Parathyroid adenoma (tissue), 2 donors: ENCODE results near the gene ARHGEF10L.

Source experiments
- H2AFZ ChIP-seq: fragments of 300-600 bp; sonication (generic); one replicate; pipeline ENCODE4 v1.7.0; 2017; ENCODE audit warnings: antibody characterized with exemption, mild to moderate bottlenecking
- H3K27ac ChIP-seq: fragments of 300-600 bp; sonication (generic); one replicate; pipeline ENCODE4 v1.7.0; 2017
- H3K27me3 ChIP-seq: fragments of 300-600 bp; sonication (generic); one replicate; pipeline ENCODE4 v1.7.0; 2017; ENCODE audit warnings: low read length; ENCODE audit not compliant: control insufficient read depth, insufficient read depth
- H3K36me3 ChIP-seq: fragments of 300-600 bp; sonication (generic); one replicate; pipeline ENCODE4 v1.7.0; 2017; ENCODE audit warnings: low read length; ENCODE audit not compliant: control insufficient read depth, insufficient read depth
- H3K4me1 ChIP-seq: fragments of 300-600 bp; sonication (generic); one replicate; pipeline ENCODE4 v1.7.0; 2017; ENCODE audit warnings: control low read depth
- H3K4me2 ChIP-seq: fragments of 300-600 bp; sonication (generic); one replicate; pipeline ENCODE4 v1.7.0; 2017; ENCODE audit warnings: low read length
- H3K4me3 ChIP-seq: fragments of 300-600 bp; sonication (generic); one replicate; pipeline ENCODE4 v1.7.0; 2017; ENCODE audit warnings: low read depth, low read length
- H3K79me2 ChIP-seq: fragments of 300-600 bp; sonication (generic); one replicate; pipeline ENCODE4 v1.7.0; 2017; ENCODE audit warnings: control low read depth
- H3K9ac ChIP-seq: fragments of 300-600 bp; sonication (generic); one replicate; pipeline ENCODE4 v1.7.0; 2017; ENCODE audit warnings: mild to moderate bottlenecking
- H3K9me3 ChIP-seq: fragments of 300-600 bp; sonication (generic); one replicate; pipeline ENCODE4 v1.7.0; 2017; ENCODE audit warnings: low read length; ENCODE audit not compliant: control insufficient read depth
- TF ChIP-seq, protein P1 (sequence below): fragments of 300-600 bp; sonication (generic); IDR thresholded peaks from one replicate; pipeline ENCODE4 v1.7.0; 2017; ENCODE audit warnings: antibody characterized with exemption, mild to moderate bottlenecking
- donor health status: primary hyperparathyroidism.

Gene ARHGEF10L

DNA sequence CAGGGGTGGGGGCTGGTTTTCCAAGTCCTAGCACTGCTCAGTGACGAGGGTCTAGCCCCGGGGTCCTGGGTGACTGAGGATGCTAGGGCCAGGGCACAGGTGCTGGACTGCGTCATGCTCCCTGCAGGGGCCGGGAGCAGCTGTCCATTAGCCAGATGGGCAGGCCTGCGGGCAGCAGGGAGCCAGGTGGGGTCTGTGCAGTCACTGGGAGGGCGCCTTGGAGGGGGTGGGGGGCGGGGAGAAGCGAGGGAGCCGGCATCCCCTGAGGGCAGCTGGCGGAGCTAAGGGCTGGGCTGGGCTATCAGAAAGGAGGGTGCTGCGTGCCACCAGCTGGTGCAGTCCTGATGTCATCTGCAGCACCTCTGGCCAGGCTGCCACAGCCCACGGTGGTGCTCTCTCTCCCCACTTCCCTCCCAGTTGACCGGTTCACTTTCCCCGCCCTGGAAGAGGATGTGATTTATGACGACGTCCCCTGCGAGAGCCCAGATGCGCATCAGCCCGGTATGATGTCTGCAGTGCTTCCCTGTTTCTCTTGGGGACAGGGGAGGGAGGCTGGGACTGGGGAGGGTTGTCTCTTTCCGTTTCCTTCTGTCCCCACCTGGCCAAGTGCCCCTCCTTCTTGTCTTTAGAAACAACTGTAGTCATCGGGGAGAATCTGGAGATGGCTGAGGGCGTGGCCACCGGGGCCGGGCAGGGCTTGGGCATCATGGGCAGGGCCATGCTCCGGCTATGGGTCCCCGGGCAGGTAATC is 63.8 kb downstream of the ARHGEF10L start:
- no peak overlapping the region for H3K9ac ChIP-seq
- H3K9me3 ChIP-seq, result no peaks in the 10 kb centered on the region
- H2AFZ ChIP-seq, result no peak overlapping the region
- no peak overlapping the region for H3K4me2 ChIP-seq
- peaks cover 17% of the 10 kb centered on the region for H3K79me2 ChIP-seq
- no peaks in the 10 kb centered on the region for H3K36me3 ChIP-seq
- H3K4me1 ChIP-seq, result peaks cover 9% of the 10 kb centered on the region
- H3K27me3 ChIP-seq, result no peaks in the 10 kb centered on the region
- no peak overlapping the region for H3K4me3 ChIP-seq
- no peak overlapping the region for H3K27ac ChIP-seq
- TF ChIP-seq, protein P1, sequence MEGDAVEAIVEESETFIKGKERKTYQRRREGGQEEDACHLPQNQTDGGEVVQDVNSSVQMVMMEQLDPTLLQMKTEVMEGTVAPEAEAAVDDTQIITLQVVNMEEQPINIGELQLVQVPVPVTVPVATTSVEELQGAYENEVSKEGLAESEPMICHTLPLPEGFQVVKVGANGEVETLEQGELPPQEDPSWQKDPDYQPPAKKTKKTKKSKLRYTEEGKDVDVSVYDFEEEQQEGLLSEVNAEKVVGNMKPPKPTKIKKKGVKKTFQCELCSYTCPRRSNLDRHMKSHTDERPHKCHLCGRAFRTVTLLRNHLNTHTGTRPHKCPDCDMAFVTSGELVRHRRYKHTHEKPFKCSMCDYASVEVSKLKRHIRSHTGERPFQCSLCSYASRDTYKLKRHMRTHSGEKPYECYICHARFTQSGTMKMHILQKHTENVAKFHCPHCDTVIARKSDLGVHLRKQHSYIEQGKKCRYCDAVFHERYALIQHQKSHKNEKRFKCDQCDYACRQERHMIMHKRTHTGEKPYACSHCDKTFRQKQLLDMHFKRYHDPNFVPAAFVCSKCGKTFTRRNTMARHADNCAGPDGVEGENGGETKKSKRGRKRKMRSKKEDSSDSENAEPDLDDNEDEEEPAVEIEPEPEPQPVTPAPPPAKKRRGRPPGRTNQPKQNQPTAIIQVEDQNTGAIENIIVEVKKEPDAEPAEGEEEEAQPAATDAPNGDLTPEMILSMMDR, result no peak

DNA sequence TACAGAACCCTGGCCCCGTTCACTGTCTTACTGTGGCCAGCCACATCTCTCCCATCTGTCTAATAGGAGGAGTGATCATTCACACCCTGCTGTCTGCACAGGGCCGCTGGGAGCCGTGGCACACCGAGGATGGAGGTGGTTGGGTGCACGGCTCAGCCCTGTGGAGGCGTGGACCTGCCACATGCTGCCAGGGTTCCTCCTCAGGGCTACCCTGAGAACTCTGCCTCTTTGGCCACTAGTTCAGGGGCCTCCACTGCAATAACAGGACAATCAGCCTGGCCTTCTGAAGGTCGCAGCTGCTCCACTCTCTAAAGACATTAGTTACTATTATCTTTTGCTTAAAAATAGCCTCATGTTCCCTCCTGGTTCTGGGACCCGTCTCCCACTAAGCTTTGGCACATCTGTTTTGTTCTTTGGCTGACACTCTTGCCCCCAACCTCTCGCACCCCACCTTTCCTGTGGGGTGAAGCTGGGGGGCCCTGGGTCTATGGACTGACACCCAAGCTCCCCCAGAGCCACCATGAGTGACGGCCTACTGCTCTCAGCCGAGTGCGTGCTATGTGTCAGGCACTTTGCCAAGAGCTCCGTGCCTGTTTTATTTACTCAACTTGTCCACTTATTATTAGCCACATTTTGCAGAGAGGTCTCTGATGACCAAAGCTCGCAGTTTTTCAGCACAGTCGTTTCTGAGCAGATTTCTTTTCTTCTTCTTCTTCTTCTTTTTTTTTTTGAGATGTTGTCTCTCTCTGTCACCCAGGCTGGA is 66.3 kb downstream of the ARHGEF10L start:
- Histone ChIP-seq H3K4me1 (no peaks in the 10 kb centered on the region), H3K36me3 (no peaks in the 10 kb centered on the region), H3K27me3 (no peaks in the 10 kb centered on the region), H3K4me3 (no peak overlapping the region), H3K79me2 (peaks cover 13% of the 10 kb centered on the region), H3K27ac (no peak overlapping the region), H3K4me2 (no peak overlapping the region), H2AFZ (no peak overlapping the region), H3K9ac (no peak overlapping the region), H3K9me3 (no peaks in the 10 kb centered on the region)
- TF ChIP-seq, protein P1, result no peak

DNA sequence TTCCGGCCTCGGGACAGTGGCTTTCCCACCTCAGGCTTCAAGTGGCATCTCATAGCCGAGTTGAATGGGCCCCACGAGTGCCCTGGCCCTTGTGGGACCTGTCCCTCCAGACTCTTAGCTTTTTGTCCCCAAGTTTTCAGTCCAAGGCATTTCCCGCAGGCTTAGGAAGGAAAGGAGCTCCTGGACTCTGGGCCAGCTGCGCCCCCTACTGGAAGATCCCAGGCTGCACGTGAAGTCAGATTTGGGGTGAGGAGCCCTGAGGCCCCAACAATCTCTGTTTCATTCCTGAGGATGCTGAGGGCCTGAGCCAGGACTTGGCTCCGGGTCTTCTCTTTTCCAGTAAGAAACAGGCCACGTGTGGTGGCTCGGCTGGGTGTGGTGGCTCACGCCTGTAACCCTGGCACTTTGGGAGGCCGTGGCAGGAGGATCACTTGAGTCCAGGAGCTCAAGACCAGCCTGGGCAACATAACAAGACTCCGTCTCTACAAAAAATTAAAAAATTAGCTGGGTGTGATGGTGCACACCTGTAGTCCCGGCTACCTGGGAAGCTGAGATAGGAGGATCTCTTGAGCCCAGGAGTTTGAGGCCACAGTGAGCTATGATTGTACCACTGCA is 67.4 kb downstream of the ARHGEF10L start:
- no peak overlapping the region for H3K9ac ChIP-seq
- no peaks in the 10 kb centered on the region for H3K9me3 ChIP-seq
- TF ChIP-seq, protein P1, result peak; percentile 85
- no peaks in the 10 kb centered on the region for H3K27me3 ChIP-seq
- no peak overlapping the region for H3K4me2 ChIP-seq
- peaks cover 10% of the 10 kb centered on the region for H3K79me2 ChIP-seq
- no peak overlapping the region for H3K4me3 ChIP-seq
- H3K36me3 ChIP-seq, result no peaks in the 10 kb centered on the region
- no peak overlapping the region for H3K27ac ChIP-seq
- no peaks in the 10 kb centered on the region for H3K4me1 ChIP-seq
- no peak overlapping the region for H2AFZ ChIP-seq

DNA sequence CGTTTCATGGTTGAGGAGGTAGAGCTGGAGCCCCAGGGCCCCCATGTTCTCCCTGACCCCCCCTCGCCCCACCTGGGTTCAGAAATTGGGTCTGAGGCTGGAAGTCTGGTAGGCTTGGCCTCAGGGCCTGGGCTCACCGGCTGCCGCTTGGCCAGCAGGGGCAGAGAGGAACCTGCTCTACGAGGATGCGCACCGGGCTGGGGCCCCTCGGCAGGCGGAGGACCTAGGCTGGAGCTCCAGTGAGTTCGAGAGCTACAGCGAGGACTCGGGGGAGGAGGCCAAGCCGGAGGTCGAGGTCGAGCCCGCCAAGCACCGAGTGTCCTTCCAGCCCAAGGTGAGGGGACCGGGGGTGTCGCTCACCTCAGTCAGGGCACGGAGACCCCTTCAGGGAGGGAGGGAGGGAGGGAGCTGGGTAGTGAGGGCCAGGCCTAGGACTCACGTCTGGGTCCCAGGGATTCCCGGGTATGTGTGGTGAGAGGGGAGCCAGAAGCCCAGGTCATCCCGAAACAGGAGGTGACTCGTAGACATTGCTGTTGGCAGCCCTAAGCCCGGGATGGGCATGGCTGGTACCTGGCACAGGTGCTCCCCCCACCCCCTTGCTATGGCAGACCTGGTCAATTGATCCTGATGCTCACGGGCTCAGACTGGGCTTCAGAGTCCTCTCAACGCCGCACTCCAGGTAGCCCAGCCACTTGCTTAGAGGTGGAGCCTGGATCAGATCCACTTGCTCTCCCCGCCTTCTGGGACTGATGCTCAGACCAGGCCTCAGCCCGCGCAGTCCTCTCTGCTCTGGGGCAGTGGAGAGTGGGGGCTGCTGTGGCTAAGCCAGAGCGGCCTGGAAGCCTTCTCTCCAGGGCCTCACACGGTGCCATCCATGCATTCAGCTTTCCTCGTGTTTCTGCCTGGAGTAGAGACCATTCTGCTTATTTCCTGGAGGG is 68.4 kb downstream of the ARHGEF10L start:
- Histone ChIP-seq H3K36me3 (no peaks in the 10 kb centered on the region), H3K4me3 (no peak overlapping the region), H3K27me3 (no peaks in the 10 kb centered on the region), H3K4me2 (no peak overlapping the region), H3K79me2 (peaks cover 3% of the 10 kb centered on the region), H2AFZ (no peak overlapping the region), H3K27ac (no peak overlapping the region), H3K4me1 (no peaks in the 10 kb centered on the region), H3K9me3 (no peaks in the 10 kb centered on the region), H3K9ac (no peak overlapping the region)
- TF ChIP-seq, protein P1, result no peak
